DOHH2 (cell line): ENCODE results near the gene ITCH.
A peak's percentile ranks its signal among the peaks of the same experiment; 100 is the strongest.
"Not testable (repeated sequence)": the region's sequence is repeated elsewhere in the genome, so short reads cannot be mapped to it uniquely, and the experiment has no call there.

Source experiments
- H3F3A ChIP-seq: fragments of 200-600 bp; sonication (generic), shearing (Covaris generic); 2 replicates; pipeline ENCODE4 v1.6.0; 2016; ENCODE audit warnings: antibody characterized with exemption, mild to moderate bottlenecking; ENCODE audit not compliant: control insufficient read depth, insufficient read depth
- H3K27ac ChIP-seq: fragments of 200-600 bp; sonication (generic); 2 replicates; pipeline ENCODE4 v1.5.1; 2014; ENCODE audit warnings: low read depth, mild to moderate bottlenecking, low read length, moderate library complexity
- H3K27me3 ChIP-seq: fragments of 200-600 bp; sonication (generic); 2 replicates; pipeline ENCODE4 v1.6.1; 2014; ENCODE audit warnings: mild to moderate bottlenecking, low read length, mixed read lengths; ENCODE audit not compliant: control insufficient read depth
- H3K36me3 ChIP-seq: fragments of 200-600 bp; sonication (generic); 2 replicates; pipeline ENCODE4 v1.6.1; 2014; ENCODE audit warnings: mild to moderate bottlenecking, low read length, moderate library complexity, mixed read lengths; ENCODE audit not compliant: control insufficient read depth
- H3K4me1 ChIP-seq: fragments of 200-600 bp; sonication (generic); 2 replicates; pipeline ENCODE4 v1.6.1; 2014; ENCODE audit warnings: mild to moderate bottlenecking, low read length, mixed read lengths; ENCODE audit not compliant: control insufficient read depth
- H3K4me2 ChIP-seq: fragments of 200-600 bp; sonication (generic); 2 replicates; pipeline ENCODE4 v1.6.0; 2014; ENCODE audit warnings: mild to moderate bottlenecking, low read length, moderate library complexity
- H3K4me3 ChIP-seq: fragments of 200-600 bp; sonication (generic); 2 replicates; pipeline ENCODE4 v1.5.1; 2014; ENCODE audit warnings: mild to moderate bottlenecking, low read length, mixed read lengths
- H3K79me2 ChIP-seq: fragments of 200-600 bp; sonication (generic); 2 replicates; pipeline ENCODE4 v1.6.1; 2014; ENCODE audit warnings: mild to moderate bottlenecking, low read length, mixed read lengths; ENCODE audit not compliant: control insufficient read depth
- H3K9me2 ChIP-seq: fragments of 200-600 bp; sonication (generic); replicated peaks from 2 replicates; pipeline ENCODE4 v1.6.1; 2014; ENCODE audit warnings: mild to moderate bottlenecking, low read length, mixed read lengths; ENCODE audit not compliant: control insufficient read depth
- H3K9me3 ChIP-seq: fragments of 200-600 bp; sonication (generic); 2 replicates; pipeline ENCODE4 v1.6.1; 2014; ENCODE audit warnings: antibody characterized with exemption, low read length, mixed read lengths; ENCODE audit not compliant: control insufficient read depth, insufficient read depth
- H4K20me1 ChIP-seq: fragments of 200-600 bp; sonication (generic); 2 replicates; pipeline ENCODE4 v1.6.0; 2014; ENCODE audit warnings: low read depth, mild to moderate bottlenecking, antibody characterized with exemption, low read length, moderate library complexity; ENCODE audit not compliant: control insufficient read depth, insufficient read depth
- EZH2phosphoT487 ChIP-seq: fragments of 200-600 bp; sonication (generic); IDR thresholded peaks from 2 replicates; pipeline ENCODE4 v1.6.1; 2017; ENCODE audit warnings: borderline replicate concordance, mild to moderate bottlenecking, antibody characterized with exemption, low read length, moderate library complexity, mixed read lengths
- TF ChIP-seq, protein P1 (sequence below): fragments of 200-600 bp; sonication (generic); IDR thresholded peaks from one replicate; pipeline ENCODE4 v1.5.1; 2014; ENCODE audit warnings: antibody characterized with exemption, mild to moderate bottlenecking, low read depth, low read length; ENCODE audit not compliant: poor library complexity, severe bottlenecking

Gene ITCH

DNA sequence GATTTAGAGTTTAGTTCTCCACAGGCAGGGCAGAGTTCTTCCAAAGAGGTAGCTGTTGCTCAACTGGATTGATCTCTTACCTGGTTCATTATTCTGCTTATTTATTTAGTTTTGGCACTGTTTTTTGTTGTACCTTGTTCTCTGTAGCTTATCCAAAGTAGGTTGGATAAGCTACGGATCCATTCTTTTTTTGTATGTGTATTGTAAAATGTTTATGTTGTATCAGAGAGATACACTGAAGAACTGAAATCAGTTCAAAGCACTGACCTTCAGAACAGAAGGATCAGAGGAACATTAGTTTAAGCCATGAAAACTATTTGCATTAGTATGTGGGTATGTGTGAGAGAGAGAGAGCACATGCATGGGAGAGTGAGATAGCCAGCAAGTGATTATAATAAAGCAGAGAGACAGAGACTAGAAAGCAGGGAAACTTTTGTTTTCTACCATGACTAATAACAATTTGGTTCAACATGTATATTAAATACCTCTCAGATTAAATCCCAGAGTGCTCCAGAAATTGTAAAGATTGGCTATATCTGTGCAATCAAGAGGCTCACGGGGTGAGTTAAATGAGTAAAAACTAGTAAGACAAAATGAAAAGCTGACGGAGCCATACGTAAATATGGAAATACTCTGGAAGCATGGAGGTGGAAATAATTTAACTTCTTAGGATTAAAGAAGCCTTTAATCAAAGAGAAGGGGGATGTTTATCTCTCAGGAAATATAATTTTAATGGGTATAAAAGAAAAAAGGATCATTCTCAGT is 40.2 kb downstream of the ITCH start:
- Histone ChIP-seq H3F3A (peaks cover 12% of the 10 kb centered on the region), H3K36me3 (peaks cover 25% of the 10 kb centered on the region), H3K4me3 (peak overlapping the region; percentile 45), H4K20me1 (peaks cover 30% of the 10 kb centered on the region), H3K27me3 (no peaks in the 10 kb centered on the region), H3K27ac (peak overlapping the region; percentile 57), H3K79me2 (peaks cover 48% of the 10 kb centered on the region), H3K4me2 (peak overlapping the region; percentile 64), H3K9me3 (no peaks in the 10 kb centered on the region), H3K9me2 (no peaks in the 10 kb centered on the region), H3K4me1 (peaks cover 49% of the 10 kb centered on the region)
- TF ChIP-seq EZH2phosphoT487 = no peak
- TF ChIP-seq, protein P1, sequence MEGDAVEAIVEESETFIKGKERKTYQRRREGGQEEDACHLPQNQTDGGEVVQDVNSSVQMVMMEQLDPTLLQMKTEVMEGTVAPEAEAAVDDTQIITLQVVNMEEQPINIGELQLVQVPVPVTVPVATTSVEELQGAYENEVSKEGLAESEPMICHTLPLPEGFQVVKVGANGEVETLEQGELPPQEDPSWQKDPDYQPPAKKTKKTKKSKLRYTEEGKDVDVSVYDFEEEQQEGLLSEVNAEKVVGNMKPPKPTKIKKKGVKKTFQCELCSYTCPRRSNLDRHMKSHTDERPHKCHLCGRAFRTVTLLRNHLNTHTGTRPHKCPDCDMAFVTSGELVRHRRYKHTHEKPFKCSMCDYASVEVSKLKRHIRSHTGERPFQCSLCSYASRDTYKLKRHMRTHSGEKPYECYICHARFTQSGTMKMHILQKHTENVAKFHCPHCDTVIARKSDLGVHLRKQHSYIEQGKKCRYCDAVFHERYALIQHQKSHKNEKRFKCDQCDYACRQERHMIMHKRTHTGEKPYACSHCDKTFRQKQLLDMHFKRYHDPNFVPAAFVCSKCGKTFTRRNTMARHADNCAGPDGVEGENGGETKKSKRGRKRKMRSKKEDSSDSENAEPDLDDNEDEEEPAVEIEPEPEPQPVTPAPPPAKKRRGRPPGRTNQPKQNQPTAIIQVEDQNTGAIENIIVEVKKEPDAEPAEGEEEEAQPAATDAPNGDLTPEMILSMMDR = no peak

- H3K9me2 ChIP-seq = no peaks in the 10 kb centered on the region
- H3K4me3 ChIP-seq = peak overlapping the region; percentile 45
- H3K4me1 ChIP-seq = peaks cover 49% of the 10 kb centered on the region
- H3K27ac ChIP-seq = peak overlapping the region; percentile 57
- peaks cover 48% of the 10 kb centered on the region for H3K79me2 ChIP-seq
- peaks cover 12% of the 10 kb centered on the region for H3F3A ChIP-seq
- peaks cover 26% of the 10 kb centered on the region for H3K36me3 ChIP-seq
- H3K27me3 ChIP-seq = no peaks in the 10 kb centered on the region
- no peaks in the 10 kb centered on the region for H3K9me3 ChIP-seq
- H3K4me2 ChIP-seq = peak overlapping the region; percentile 64
- peaks cover 30% of the 10 kb centered on the region for H4K20me1 ChIP-seq
- TF ChIP-seq EZH2phosphoT487 = no peak
- TF ChIP-seq, protein P1 = no peak
Measured at GRCh38 chr20:34403908-34404307, 40.8 kb downstream of the ITCH start.

DNA sequence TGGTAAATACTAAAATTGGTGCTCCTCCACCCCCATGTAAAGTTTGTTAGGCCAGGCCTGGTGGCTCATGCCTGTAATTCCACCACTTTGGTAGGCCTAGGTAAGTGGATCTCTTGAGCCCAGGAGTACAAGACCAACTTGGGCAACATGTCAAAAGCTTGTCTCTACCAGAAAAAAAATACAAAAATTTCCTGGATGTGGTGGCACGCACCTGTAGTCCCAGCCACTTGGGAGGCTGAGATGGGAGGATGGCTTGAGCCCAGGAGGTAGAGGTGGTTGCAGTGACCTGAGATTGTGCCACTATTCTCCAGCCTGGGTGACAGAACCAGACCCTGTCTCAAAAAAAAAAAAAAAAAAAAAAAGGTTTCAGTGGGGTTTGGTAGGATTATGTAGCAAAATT is 41.7 kb downstream of the ITCH start:
- Histone ChIP-seq H4K20me1 (peaks cover 30% of the 10 kb centered on the region), H3K4me3 (0 out of 2 replicates have a peak overlapping the region, but pooled peaks have one; percentile 7), H3K27ac (no peak overlapping the region), H3K27me3 (no peaks in the 10 kb centered on the region), H3K79me2 (peaks cover 48% of the 10 kb centered on the region), H3K9me2 (no peaks in the 10 kb centered on the region), H3K4me2 (peak overlapping the region; percentile 64), H3K36me3 (peaks cover 29% of the 10 kb centered on the region), H3F3A (peaks cover 12% of the 10 kb centered on the region), H3K4me1 (peaks cover 49% of the 10 kb centered on the region), H3K9me3 (no peaks in the 10 kb centered on the region)
- no peak for TF ChIP-seq EZH2phosphoT487
- TF ChIP-seq, protein P1 = no peak

DNA sequence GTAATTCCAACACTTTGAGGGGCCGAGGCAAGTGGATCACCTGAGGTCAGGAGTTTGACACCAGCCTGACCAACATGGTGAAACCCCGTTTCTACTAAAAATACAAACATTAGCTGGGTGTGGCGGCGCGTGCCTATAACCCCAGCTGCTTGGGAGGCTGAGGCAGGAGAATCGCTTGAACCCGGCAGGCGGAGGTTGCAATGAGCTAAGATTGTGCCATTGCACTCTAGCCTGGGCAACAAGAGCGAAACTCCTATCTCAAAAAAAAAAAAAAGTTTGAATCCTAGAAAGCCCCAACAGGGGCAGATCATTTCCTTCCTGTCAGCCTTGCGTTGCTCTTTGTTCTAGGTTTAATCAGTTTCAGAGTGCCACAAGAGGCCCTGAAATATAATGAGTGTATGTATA is 42.2 kb downstream of the ITCH start:
- H3K9me2 ChIP-seq, H3K9me3 ChIP-seq, H3K27ac ChIP-seq, H3K27me3 ChIP-seq: not testable (repeated sequence)
- Histone ChIP-seq H3K4me1 (peaks cover 49% of the 10 kb centered on the region), H3F3A (peaks cover 12% of the 10 kb centered on the region), H3K4me3 (peak overlapping the region; percentile 25; the same call in 1 of the 2 replicates), H3K4me2 (peak overlapping the region; percentile 64), H4K20me1 (peaks cover 30% of the 10 kb centered on the region), H3K36me3 (peaks cover 29% of the 10 kb centered on the region), H3K79me2 (peaks cover 46% of the 10 kb centered on the region)

GRCh38 chr20:34405942-34406341 is 42.9 kb downstream of the ITCH start:
- H3K4me1 ChIP-seq = peaks cover 49% of the 10 kb centered on the region
- H3K27ac ChIP-seq, H3K9me2 ChIP-seq, H3K4me3 ChIP-seq, H3K9me3 ChIP-seq, H3K4me2 ChIP-seq, H3K27me3 ChIP-seq: not testable (repeated sequence)
- H3F3A ChIP-seq = peaks cover 12% of the 10 kb centered on the region
- H3K79me2 ChIP-seq = peaks cover 45% of the 10 kb centered on the region
- peaks cover 30% of the 10 kb centered on the region for H4K20me1 ChIP-seq
- H3K36me3 ChIP-seq = peaks cover 34% of the 10 kb centered on the region
